ENCODE results near the gene C19orf12.
A peak's percentile ranks its signal among the peaks of the same experiment; 100 is the strongest.
"Not testable (repeated sequence)": the region's sequence is repeated elsewhere in the genome, so short reads cannot be mapped to it uniquely, and the experiment has no call there.

C19orf12 gene

GRCh38 chr19:29675120-29675649 lies 39.9 kb downstream of the C19orf12 start:
- DNase-seq, result no peak

GRCh38 chr19:29674374-29675119 lies 40.5 kb downstream of the C19orf12 start:
- no peak for DNase-seq

DNA sequence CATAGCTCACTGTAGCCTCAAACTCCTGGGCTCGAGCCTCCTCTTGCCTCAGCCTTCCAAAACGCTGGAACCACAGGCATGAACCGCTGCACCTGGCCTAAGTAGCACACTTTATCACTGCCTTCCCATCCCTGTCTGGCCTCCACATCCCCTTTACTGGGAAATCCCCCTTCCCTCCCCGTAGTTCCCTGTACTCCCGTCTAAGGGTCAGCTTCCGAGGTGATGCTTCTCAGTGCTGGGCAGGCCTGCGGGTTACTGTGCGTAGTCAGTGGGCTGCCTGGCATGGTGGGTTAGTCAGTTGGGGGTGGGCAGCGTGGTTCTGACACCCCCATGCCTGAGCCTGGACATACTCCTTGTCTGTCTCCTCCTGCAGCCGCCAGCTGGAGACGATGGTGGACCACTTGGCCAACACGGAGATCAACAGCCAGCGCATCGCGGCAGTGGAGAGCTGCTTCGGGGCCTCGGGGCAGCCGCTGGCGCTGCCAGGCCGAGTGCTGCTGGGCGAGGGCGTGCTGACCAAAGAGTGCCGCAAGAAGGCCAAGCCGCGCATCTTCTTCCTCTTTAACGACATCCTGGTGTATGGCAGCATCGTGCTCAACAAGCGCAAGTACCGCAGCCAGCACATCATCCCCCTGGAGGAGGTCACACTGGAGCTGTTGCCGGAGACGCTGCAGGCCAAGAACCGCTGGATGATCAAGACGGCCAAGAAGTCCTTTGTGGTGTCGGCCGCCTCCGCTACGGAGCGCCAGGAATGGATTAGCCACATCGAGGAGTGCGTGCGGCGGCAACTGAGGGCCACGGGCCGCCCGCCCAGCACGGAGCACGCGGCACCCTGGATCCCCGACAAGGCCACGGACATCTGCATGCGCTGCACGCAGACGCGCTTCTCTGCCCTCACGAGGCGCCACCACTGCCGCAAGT lies 41.4 kb downstream of the C19orf12 start:
- no peak for DNase-seq

DNA sequence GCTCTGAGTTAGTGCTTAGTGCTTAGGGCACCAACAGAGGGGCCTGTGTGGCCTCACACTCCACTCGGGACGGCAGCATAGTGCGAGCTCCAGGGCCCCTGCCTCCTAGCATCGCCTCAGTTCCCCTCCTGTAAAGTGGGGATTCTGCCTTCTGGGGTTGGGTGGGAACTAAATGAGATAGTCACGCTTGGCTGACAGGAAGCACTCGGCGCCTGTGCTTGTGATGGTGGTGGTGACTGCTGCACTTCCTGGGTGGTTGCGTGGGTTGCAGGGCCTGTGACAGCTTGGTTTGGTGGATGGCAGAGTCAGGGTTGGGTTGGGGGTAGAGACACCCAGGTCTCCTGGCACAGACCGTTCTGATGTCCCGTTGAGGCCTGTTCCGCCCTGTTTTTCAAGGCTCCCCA lies 42.1 kb downstream of the C19orf12 start:
- DNase-seq, result no peak

DNA sequence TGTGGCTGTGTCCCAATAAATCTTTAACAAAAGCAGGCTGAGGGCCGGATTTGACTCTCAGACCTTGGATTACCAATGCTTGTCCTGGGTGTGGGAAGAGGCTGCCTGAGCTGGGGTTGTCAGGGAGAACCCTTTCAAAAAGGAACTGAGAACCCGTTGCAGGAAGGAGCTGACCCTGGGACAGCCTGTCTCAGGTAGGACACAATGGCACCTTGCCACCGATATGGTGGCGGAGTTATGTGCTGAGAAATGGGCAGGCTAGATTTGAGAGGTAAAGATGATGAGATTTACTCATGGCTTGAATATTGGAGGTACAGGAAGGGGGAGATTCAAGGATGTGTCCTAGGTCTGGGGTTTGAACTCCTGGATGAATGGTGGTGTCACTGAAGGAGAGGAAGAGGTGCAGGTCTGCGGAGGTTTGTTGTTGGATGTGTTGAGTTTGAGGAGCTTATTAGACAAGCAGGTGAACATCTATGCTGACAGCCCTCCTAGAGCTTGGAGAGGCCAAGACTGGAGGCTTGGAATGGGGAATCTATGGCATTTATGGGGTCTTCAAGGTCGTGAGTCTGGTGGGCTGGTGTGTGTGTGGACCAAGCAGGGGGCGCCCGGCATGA lies 42.6 kb downstream of the C19orf12 start:
- no peak for DNase-seq

GRCh38 chr19:29671393-29672160 lies 43.5 kb downstream of the C19orf12 start:
- DNase-seq, result no peak

- not testable (repeated sequence) for DNase-seq
Observed at GRCh38 chr19:29671026-29671392, 44.1 kb downstream of the C19orf12 start.

GRCh38 chr19:29670255-29670654 lies 44.8 kb downstream of the C19orf12 start:
- DNase-seq, result no peak

- no peak for DNase-seq
Observed at GRCh38 chr19:29668746-29669609, 46.1 kb downstream of the C19orf12 start.

DNA sequence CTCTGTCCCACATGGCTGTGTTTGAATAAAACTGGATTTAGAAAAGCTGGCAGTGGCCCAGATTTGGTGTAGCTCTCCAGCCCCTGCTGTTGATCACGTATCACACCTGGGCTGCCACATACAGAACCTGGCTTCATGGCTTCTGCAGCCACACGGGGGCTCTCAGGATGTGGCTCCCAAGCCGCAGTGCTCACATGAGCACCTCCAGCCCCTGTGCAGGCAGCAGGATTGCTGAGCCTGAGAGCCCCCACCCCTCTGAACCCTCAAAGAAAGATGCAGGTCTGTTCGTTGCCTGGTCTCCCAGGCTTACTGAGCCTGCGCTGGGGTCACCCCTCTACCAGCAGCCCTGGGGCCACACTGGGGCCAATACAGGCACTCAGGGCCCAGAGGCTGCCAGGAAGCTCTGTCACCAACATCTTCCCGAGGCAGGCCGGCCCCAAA lies 47.1 kb downstream of the C19orf12 start:
- peak in 1 of 2 experiments; percentile 16 for DNase-seq

- no peak for DNase-seq
Observed at GRCh38 chr19:29667387-29667783, 47.7 kb downstream of the C19orf12 start.

DNA sequence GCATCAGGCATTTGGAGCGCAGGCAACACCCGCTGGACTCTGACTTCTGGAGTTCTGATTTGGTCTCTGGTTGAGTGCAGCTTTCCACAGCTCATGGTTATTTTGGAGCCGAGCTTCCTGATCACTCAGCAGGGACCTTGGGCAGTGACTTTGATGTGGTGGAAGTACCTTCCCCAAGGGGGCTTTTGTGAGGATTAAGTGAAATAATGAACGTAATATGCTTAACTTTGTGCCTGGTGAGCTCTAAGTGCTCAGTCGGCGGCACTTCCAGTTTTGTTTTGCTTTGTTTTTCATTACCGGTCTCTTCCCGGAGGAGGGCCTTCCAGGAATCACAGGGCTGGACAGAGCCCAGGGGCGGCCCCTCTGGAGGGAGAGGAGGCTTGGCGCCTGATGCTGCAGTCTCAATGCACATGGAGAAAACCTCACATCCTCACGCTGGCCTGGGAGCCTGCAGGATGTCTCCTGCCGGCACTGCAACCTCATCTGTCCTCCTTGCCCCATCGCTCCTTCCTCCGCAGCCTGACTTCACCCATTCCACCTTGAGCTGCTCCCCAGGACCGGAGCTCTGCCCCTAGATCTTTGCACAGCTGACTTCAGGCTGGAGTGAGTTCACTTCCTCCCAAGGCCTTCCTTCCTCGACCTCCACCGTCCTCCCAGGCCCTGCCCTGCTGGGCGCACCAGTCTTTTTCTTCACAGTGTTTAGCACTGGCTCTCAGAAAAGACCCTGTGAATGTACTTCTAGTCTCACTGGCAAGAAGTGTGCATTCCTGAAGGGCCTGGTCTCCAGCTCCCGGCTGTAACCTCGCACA lies 48.3 kb downstream of the C19orf12 start:
- no peak for DNase-seq

DNA sequence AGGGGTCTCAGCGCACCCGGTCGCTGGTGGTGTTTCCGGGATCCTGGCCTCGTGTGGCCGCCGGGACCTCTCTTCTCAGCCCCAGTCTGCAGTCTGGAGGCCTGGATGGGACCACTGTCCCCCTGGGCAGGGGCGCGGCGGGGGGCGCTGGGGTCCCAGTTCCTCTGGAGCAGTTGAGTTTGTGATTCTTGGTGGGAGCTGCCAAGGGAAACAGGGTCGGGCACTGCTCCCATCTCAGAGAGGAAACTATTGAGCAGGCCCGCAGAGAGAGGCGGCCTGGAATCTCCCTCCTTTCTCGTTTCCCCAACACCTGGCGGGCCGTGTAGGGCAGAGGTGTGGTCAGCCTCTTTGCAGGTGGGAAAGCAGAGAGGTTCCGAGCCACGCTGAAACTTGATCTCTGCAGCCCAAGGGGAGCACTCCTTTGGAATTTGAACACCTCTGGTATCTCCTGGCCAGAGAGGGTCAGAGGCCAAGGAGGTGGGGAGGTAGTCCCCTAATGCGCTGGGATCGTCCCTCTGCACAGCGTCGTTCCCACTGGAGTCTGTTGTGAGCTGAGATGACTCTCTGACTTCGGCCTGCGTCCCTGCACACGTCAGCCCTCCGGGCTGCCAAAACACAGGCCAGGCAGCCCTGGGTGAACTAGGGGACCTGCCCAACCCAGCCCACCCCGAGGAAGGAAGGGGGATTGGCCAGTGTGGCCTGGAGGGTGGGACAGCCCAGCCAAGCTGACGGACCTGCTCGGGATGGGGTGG lies 49.1 kb downstream of the C19orf12 start:
- DNase-seq, result no peak

- peak; percentile 45 to 74 for DNase-seq
Observed at GRCh38 chr19:29665215-29665825, 49.7 kb downstream of the C19orf12 start, which contains the start of gene PLEKHF1. Gene PLEKHF1 (plus strand): TSS chr19:29665461. CDS start chr19:29673840, 8,379 bp downstream.

GRCh38 chr19:29664753-29665214 lies 50.3 kb downstream of the C19orf12 start:
- DNase-seq, result peak in 1 of 2 experiments; percentile 63

- no peak for DNase-seq
Observed at GRCh38 chr19:29663861-29664752, 51.0 kb downstream of the C19orf12 start.

GRCh38 chr19:29662604-29663404 lies 52.3 kb downstream of the C19orf12 start:
- no peak for DNase-seq
